HCT116 (cell line): ENCODE data around the gene NECTIN4. TPM values are rescaled to one million over a fixed set of nuclear protein-coding genes. Genes with fewer than 3 reads are reported as not detected.

Experiments
- ATAC-seq: fragments of 200-7000 bp; cut with Tn5 transposase; 2 replicates; pipeline ENCODE4 v1.9.1; 2020; ENCODE audit warnings: mild to moderate bottlenecking, moderate library complexity
- BruUV-seq: library from RNA; stranded (reverse); fragments of 400-500 nt; replicated peaks from 2 replicates; lab custom pipeline; 2021; lab: Mats Ljungman, UMichigan
- CTCF ChIA-PET: fragments of 300-600 bp; sonication (Branson Sonifier 250); formaldehyde crosslinking; loops from one replicate; lab custom pipeline; 2021; ENCODE audit warnings: antibody characterized with exemption; lab: Charles Lee
- POLR2A ChIA-PET: fragments of 300-600, 350-600 bp; sonication (Branson Sonifier 250); formaldehyde crosslinking; loops from one replicate; lab custom pipeline; 2021; ENCODE audit warnings: antibody characterized with exemption; lab: Charles Lee
- RAD21 ChIA-PET, 2 experiments: fragments of 300-600 bp; sonication (Branson Sonifier 250); formaldehyde crosslinking; loops; one replicate each; lab custom pipeline; 2023; ENCODE audit warnings: low total read pairs in 2 of 2; ENCODE audit not compliant: uncharacterized antibody in 2 of 2, unreplicated experiment in 2 of 2, low non-redundant PET in 1 of 2; lab: Charles Lee
- DNase-seq: peaks from one replicate; pipeline ENCODE4 v3.0.0-alpha.2; 2010; ENCODE audit warnings: low read depth, low spot score
- H2AFZ ChIP-seq: fragments of 200-600 bp; shearing (Covaris generic), sonication (generic); 2 replicates; pipeline ENCODE4 v1.6.1; 2017; ENCODE audit warnings: low read depth, mixed run types, mixed read lengths, antibody characterized with exemption, low read length; ENCODE audit not compliant: poor library complexity, severe bottlenecking
- H3K27ac ChIP-seq: 2 replicates; pipeline ENCODE4 v1.5.1; 2012; ENCODE audit warnings: low read depth, low read length
- H3K27me3 ChIP-seq: fragments of 200-600 bp; sonication (generic); 2 replicates; pipeline ENCODE4 v1.6.1; 2016; ENCODE audit warnings: mixed run types, low read length, mixed read lengths; ENCODE audit not compliant: insufficient read depth
- H3K36me3 ChIP-seq, 2 experiments: fragments of 200-500 bp in 1 of 2; fragments of 200-600 bp in 1 of 2; sonication (Bioruptor generic) in 1 of 2; sonication (generic) in 1 of 2; 2 replicates each; pipeline versions ENCODE4 v1.5.1 to v1.6.1; 2014 to 2016; ENCODE audit warnings: low read length in 2 of 2, inconsistent platforms in 1 of 2, mixed read lengths in 1 of 2, mixed run types in 1 of 2; ENCODE audit not compliant: insufficient read depth in 2 of 2, control insufficient read depth in 1 of 2
- H3K4me1 ChIP-seq, 2 experiments: fragments of 200-600 bp in 1 of 2; sonication (generic) in 1 of 2; 2 replicates each; pipeline versions ENCODE4 v1.5.1 to v1.6.1; 2012 to 2017; ENCODE audit warnings: low read length in 2 of 2, inconsistent platforms in 1 of 2, mild to moderate bottlenecking in 1 of 2, mixed read lengths in 1 of 2, mixed run types in 1 of 2, moderate library complexity in 1 of 2; ENCODE audit not compliant: insufficient read depth in 2 of 2, control insufficient read depth in 1 of 2
- H3K4me2 ChIP-seq: fragments of 200-600 bp; sonication (generic); 2 replicates; pipeline ENCODE4 v1.6.1; 2017; ENCODE audit warnings: mixed run types, low read length, mixed read lengths
- H3K4me3 ChIP-seq, 2 experiments: fragments of 200-600 bp in 1 of 2; sonication (generic) in 1 of 2; replicated peaks in 1 of 2; 2 replicates each; pipeline ENCODE4 v1.5.1; 2011 to 2016; ENCODE audit warnings: low read length in 2 of 2, control low read depth in 1 of 2, low read depth in 1 of 2, mild to moderate bottlenecking in 1 of 2, mixed read lengths in 1 of 2, mixed run types in 1 of 2
- H3K79me2 ChIP-seq: fragments of 200-600 bp; sonication (generic); 2 replicates; pipeline ENCODE4 v1.6.1; 2017; ENCODE audit warnings: mild to moderate bottlenecking, mixed run types, low read length, moderate library complexity, mixed read lengths; ENCODE audit not compliant: insufficient read depth
- H3K9ac ChIP-seq: fragments of 200-600 bp; sonication (generic); 2 replicates; pipeline ENCODE4 v1.6.1; 2016; ENCODE audit warnings: low read length, mixed read lengths
- H3K9me2 ChIP-seq: fragments of 200-600 bp; sonication (generic), shearing (Covaris generic); 2 replicates; pipeline ENCODE4 v1.6.1; 2017; ENCODE audit warnings: mixed run types, mild to moderate bottlenecking, moderate library complexity; ENCODE audit not compliant: insufficient read depth
- H3K9me3 ChIP-seq, 2 experiments: fragments of 200-500 bp in 1 of 2; fragments of 200-600 bp in 1 of 2; sonication (Bioruptor generic) in 1 of 2; sonication (generic) in 1 of 2; 2 replicates each; pipeline ENCODE4 v1.6.1; 2014 to 2017; ENCODE audit warnings: low read length in 2 of 2, mixed read lengths in 2 of 2, inconsistent platforms in 1 of 2, low read depth in 1 of 2, mild to moderate bottlenecking in 1 of 2, mixed run types in 1 of 2, moderate library complexity in 1 of 2; ENCODE audit not compliant: control insufficient read depth in 1 of 2, insufficient read depth in 1 of 2
- H4K20me1 ChIP-seq: fragments of 200-600 bp; sonication (generic), shearing (Covaris generic); 2 replicates; pipeline ENCODE4 v1.6.1; 2017; ENCODE audit warnings: mixed run types, mild to moderate bottlenecking, moderate library complexity; ENCODE audit not compliant: insufficient read depth
- CEBPB ChIP-seq: IDR thresholded peaks from 2 replicates; pipeline ENCODE4 v1.6.1; 2012; ENCODE audit warnings: low read depth
- ELF1 ChIP-seq: IDR thresholded peaks from 2 replicates; pipeline ENCODE4 v1.6.1; 2012; ENCODE audit warnings: low read depth, borderline replicate concordance
- EZH2phosphoT487 ChIP-seq: fragments of 200-600 bp; IDR thresholded peaks from 2 replicates; pipeline ENCODE4 v1.6.1; 2018; ENCODE audit warnings: antibody characterized with exemption, borderline replicate concordance
- POLR2AphosphoS5 ChIP-seq: IDR thresholded peaks from 2 replicates; pipeline ENCODE4 v1.6.1; 2011; ENCODE audit warnings: mild to moderate bottlenecking, low read depth, low read length, moderate library complexity
- SP1 ChIP-seq: IDR thresholded peaks from 2 replicates; pipeline ENCODE4 v1.6.1; 2012; ENCODE audit warnings: low read depth
- SRF ChIP-seq: IDR thresholded peaks from 2 replicates; pipeline ENCODE4 v1.6.1; 2012; ENCODE audit warnings: low read depth
- TCF7L2 ChIP-seq: IDR thresholded peaks from 2 replicates; pipeline ENCODE4 v1.7.0; 2011; ENCODE audit warnings: borderline replicate concordance, inconsistent platforms; ENCODE audit not compliant: insufficient read depth, insufficient read length; ENCODE audit errors: extremely low read depth
- YY1 ChIP-seq: IDR thresholded peaks from 2 replicates; pipeline ENCODE4 v1.6.1; 2011; ENCODE audit warnings: low read length, low read depth, moderate library complexity, mild to moderate bottlenecking; ENCODE audit not compliant: insufficient replicate concordance; ENCODE audit errors: extremely low read depth
- ZNF274 ChIP-seq: fragments of 200-500 bp; sonication (Bioruptor generic); IDR thresholded peaks from 2 replicates; pipeline ENCODE4 v1.6.1; 2014; ENCODE audit warnings: mild to moderate bottlenecking, low read depth, low read length, inconsistent platforms
- intact Hi-C: fragments of 100-400 bp; cut with micrococcal nuclease; formaldehyde crosslinking; loops from 2 replicates; pipeline ENCODE4 v1.10.0; 2022
- total RNA-seq: library from RNA; stranded (reverse); gene quantifications from one replicate; pipeline ENCODE4 v1.2.1, GENCODE V29; 2021; ENCODE audit not compliant: unreplicated experiment
- TF ChIP-seq, protein P1 (sequence below): IDR thresholded peaks from 2 replicates; pipeline ENCODE4 v1.6.1; 2011; ENCODE audit warnings: mild to moderate bottlenecking, low read length, moderate library complexity; ENCODE audit not compliant: insufficient replicate concordance; ENCODE audit errors: extremely low read depth
- TF ChIP-seq, protein P2 (sequence below): IDR thresholded peaks from 2 replicates; pipeline ENCODE4 v1.6.1; 2012; ENCODE audit warnings: low read depth
- TF ChIP-seq, protein P3 (sequence below): IDR thresholded peaks from 2 replicates; pipeline ENCODE4 v1.6.1; 2012
- TF ChIP-seq, protein P4 (sequence below): IDR thresholded peaks from 2 replicates; pipeline ENCODE4 v1.6.1; 2012
- TF ChIP-seq, protein P5 (sequence below), 3 experiments: fragments of 200-600 bp in 1 of 3; sonication (generic) in 1 of 3; IDR thresholded peaks in 2 of 3; conservative IDR thresholded peaks in 1 of 3; 2 replicates each; pipeline ENCODE4 v1.5.1; 2012 to 2017; ENCODE audit warnings: low read depth in 2 of 3, low read length in 2 of 3, antibody characterized with exemption in 1 of 3, borderline replicate concordance in 1 of 3, control low read depth in 1 of 3, mild to moderate bottlenecking in 1 of 3, mixed read lengths in 1 of 3, mixed run types in 1 of 3, moderate library complexity in 1 of 3; ENCODE audit not compliant: insufficient read depth in 1 of 3

NECTIN4 gene
- total RNA-seq, 1 experiment from 2014 or later = 3.3 TPM

DNA sequence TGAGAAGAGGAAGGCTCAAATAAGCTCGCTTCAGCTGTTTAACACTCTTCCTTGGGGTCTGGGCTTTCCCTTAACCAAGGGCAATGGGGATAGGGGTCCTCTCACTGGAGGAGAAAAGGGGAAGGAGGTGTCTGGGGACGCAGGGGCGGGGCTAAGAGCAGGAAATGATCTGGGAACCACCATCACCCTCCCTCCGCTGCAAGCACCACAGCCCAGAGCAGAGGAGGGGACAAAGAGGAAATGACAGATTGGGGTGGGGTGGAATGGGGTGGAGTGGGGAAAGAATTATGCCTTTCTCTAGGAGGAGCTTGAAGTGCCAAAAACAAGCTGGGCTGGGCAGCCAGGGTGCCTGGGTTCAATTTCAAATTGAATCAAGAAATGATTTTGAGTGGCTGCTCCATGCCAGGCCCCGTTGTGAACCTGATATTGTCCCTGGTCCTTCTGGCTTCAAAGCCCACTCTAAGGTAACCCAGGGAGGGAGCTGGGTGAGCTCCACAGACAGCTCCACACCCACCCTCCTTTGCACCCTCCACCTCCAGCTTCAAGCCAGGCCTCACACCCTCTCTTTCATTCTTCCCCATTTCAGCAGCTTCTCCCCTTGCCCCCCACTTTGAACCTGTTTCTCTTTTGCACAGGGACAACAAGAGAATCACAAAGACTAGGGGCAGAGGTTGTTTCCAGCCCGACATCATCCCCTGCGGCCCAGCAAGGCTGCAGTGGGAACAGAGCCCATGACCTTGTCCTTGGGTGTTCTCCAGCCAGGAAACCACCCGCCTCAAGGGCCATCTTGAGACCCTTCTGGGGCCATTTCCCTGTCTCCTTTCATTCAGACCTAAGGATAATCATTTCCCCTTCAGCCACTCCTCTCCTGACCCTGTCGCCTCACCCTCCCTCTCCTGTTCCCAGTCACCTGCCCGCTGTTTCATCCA, 20.8 kb downstream of the NECTIN4 start:
- Histone ChIP-seq H3K27me3 (no peaks in the 10 kb centered on the region), H3K9me2 (no peaks in the 10 kb centered on the region), H3K9me3 (no peaks in the 10 kb centered on the region), H3K79me2 (no peaks in the 10 kb centered on the region), H3K36me3 (no peaks in the 10 kb centered on the region), H3K27ac (no peak overlapping the region), H2AFZ (no peak overlapping the region), H3K4me1 (peaks cover 0 to 22% of the 10 kb centered on the region in 2 experiments; a peak in 1 of 4 replicates), H3K4me3 (no peak overlapping the region), H3K9ac (no peak overlapping the region), H4K20me1 (no peaks in the 10 kb centered on the region), H3K4me2 (no peak overlapping the region)
- intact Hi-C loops = no loop called here
- RAD21 ChIA-PET = no interaction called here
- ATAC-seq (peak; percentile 39; the same call in 1 of the 2 replicates), DNase-seq (no peak)
- no TSS peak for BruUV-seq
- CTCF ChIA-PET = no interaction called here
- no peak for TF ChIP-seq EZH2phosphoT487
- TF ChIP-seq ZNF274 = no peak
- TF ChIP-seq, protein P1, sequence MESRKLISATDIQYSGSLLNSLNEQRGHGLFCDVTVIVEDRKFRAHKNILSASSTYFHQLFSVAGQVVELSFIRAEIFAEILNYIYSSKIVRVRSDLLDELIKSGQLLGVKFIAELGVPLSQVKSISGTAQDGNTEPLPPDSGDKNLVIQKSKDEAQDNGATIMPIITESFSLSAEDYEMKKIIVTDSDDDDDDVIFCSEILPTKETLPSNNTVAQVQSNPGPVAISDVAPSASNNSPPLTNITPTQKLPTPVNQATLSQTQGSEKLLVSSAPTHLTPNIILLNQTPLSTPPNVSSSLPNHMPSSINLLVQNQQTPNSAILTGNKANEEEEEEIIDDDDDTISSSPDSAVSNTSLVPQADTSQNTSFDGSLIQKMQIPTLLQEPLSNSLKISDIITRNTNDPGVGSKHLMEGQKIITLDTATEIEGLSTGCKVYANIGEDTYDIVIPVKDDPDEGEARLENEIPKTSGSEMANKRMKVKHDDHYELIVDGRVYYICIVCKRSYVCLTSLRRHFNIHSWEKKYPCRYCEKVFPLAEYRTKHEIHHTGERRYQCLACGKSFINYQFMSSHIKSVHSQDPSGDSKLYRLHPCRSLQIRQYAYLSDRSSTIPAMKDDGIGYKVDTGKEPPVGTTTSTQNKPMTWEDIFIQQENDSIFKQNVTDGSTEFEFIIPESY = no peak
- TF ChIP-seq SP1 = no peak
- TF ChIP-seq, protein P2, sequence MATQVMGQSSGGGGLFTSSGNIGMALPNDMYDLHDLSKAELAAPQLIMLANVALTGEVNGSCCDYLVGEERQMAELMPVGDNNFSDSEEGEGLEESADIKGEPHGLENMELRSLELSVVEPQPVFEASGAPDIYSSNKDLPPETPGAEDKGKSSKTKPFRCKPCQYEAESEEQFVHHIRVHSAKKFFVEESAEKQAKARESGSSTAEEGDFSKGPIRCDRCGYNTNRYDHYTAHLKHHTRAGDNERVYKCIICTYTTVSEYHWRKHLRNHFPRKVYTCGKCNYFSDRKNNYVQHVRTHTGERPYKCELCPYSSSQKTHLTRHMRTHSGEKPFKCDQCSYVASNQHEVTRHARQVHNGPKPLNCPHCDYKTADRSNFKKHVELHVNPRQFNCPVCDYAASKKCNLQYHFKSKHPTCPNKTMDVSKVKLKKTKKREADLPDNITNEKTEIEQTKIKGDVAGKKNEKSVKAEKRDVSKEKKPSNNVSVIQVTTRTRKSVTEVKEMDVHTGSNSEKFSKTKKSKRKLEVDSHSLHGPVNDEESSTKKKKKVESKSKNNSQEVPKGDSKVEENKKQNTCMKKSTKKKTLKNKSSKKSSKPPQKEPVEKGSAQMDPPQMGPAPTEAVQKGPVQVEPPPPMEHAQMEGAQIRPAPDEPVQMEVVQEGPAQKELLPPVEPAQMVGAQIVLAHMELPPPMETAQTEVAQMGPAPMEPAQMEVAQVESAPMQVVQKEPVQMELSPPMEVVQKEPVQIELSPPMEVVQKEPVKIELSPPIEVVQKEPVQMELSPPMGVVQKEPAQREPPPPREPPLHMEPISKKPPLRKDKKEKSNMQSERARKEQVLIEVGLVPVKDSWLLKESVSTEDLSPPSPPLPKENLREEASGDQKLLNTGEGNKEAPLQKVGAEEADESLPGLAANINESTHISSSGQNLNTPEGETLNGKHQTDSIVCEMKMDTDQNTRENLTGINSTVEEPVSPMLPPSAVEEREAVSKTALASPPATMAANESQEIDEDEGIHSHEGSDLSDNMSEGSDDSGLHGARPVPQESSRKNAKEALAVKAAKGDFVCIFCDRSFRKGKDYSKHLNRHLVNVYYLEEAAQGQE = no peak
- no peak for TF ChIP-seq ELF1
- TF ChIP-seq, protein P3, sequence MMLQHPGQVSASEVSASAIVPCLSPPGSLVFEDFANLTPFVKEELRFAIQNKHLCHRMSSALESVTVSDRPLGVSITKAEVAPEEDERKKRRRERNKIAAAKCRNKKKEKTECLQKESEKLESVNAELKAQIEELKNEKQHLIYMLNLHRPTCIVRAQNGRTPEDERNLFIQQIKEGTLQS = no peak
- TF ChIP-seq YY1 = no peak
- TF ChIP-seq TCF7L2 = no peak
- TF ChIP-seq, protein P4, sequence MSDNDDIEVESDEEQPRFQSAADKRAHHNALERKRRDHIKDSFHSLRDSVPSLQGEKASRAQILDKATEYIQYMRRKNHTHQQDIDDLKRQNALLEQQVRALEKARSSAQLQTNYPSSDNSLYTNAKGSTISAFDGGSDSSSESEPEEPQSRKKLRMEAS = no peak
- no peak for TF ChIP-seq CEBPB
- TF ChIP-seq, protein P5, sequence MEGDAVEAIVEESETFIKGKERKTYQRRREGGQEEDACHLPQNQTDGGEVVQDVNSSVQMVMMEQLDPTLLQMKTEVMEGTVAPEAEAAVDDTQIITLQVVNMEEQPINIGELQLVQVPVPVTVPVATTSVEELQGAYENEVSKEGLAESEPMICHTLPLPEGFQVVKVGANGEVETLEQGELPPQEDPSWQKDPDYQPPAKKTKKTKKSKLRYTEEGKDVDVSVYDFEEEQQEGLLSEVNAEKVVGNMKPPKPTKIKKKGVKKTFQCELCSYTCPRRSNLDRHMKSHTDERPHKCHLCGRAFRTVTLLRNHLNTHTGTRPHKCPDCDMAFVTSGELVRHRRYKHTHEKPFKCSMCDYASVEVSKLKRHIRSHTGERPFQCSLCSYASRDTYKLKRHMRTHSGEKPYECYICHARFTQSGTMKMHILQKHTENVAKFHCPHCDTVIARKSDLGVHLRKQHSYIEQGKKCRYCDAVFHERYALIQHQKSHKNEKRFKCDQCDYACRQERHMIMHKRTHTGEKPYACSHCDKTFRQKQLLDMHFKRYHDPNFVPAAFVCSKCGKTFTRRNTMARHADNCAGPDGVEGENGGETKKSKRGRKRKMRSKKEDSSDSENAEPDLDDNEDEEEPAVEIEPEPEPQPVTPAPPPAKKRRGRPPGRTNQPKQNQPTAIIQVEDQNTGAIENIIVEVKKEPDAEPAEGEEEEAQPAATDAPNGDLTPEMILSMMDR (IDR thresholded peaks at IDR 0.05 in 2 of 3, conservative IDR thresholded peaks at IDR 0.05 in 1 of 3; ENCODE audit: borderline replicate concordance in 1 of 3, insufficient read depth in 1 of 3, low read depth in 2 of 3, low read length in 2 of 3) = no peak
- TF ChIP-seq POLR2AphosphoS5 = no peak
- TF ChIP-seq SRF = no peak
- POLR2A ChIA-PET = no interaction called here
